Esophagus muscularis mucosa (tissue), 4 donors: ENCODE data around the gene ASPDH. TPM values are rescaled to one million over a fixed set of nuclear protein-coding genes. Genes with fewer than 3 reads are reported as not detected.
"Not testable (repeated sequence)": the region's sequence is repeated elsewhere in the genome, so short reads cannot be mapped to it uniquely, and the experiment has no call there.

Experiments
- DNase-seq: peaks from one replicate; pipeline ENCODE4 v3.0.0-alpha.2; 2017; ENCODE audit errors: extremely low spot score
- H3K27ac ChIP-seq, 4 donors: fragments of 200-600 bp; sonication (generic); replicated peaks in 1 of 4; 1 replicate in 3 of 4; 2 replicates in 1 of 4; pipeline ENCODE4 v1.5.1; 2016 to 2019; ENCODE audit warnings: mild to moderate bottlenecking in 1 of 4
- H3K27me3 ChIP-seq, 4 donors: fragments of 200-600 bp; sonication (generic); one replicate each; pipeline versions ENCODE4 v1.5.1 to v1.6.0; 2016 to 2019
- H3K36me3 ChIP-seq, 4 donors: fragments of 200-600 bp; sonication (generic); one replicate each; pipeline ENCODE4 v1.5.1; 2016 to 2019
- H3K4me1 ChIP-seq, 4 donors: fragments of 200-600 bp; sonication (generic); one replicate each; pipeline ENCODE4 v1.5.1; 2016 to 2019
- H3K4me3 ChIP-seq, 4 donors: fragments of 200-600 bp; sonication (generic); 1 replicate in 2 of 4; 2 replicates in 2 of 4; pipeline ENCODE4 v1.5.1; 2016 to 2019; ENCODE audit warnings: mild to moderate bottlenecking in 4 of 4, moderate library complexity in 1 of 4
- H3K9me3 ChIP-seq, 4 donors: fragments of 200-600 bp; sonication (generic); 1 replicate in 3 of 4; 2 replicates in 1 of 4; pipeline ENCODE4 v1.5.1; 2016 to 2019
- CTCF ChIP-seq, 3 experiments: fragments of 200-600 bp in 2 of 3; fragments of 450-650 bp in 1 of 3; sonication (generic) in 2 of 3; IDR thresholded peaks; one replicate each; pipeline ENCODE4 v1.5.1; 2017 to 2019; ENCODE audit warnings: antibody characterized with exemption in 3 of 3, mild to moderate bottlenecking in 2 of 3, moderate library complexity in 1 of 3
- EP300 ChIP-seq: sonication (generic); formaldehyde crosslinking; IDR thresholded peaks from one replicate; pipeline ENCODE4 v1.6.1; 2017; ENCODE audit warnings: antibody characterized with exemption
- POLR2A ChIP-seq: fragments of 450-650 bp; IDR thresholded peaks from one replicate; pipeline ENCODE4 v1.6.1; 2017; ENCODE audit warnings: antibody characterized with exemption, moderate library complexity, mild to moderate bottlenecking, low read depth
- POLR2AphosphoS5 ChIP-seq, 2 donors: sonication (generic); formaldehyde crosslinking; IDR thresholded peaks; one replicate each; pipeline ENCODE4 v1.6.1; 2017; ENCODE audit warnings: antibody characterized with exemption in 2 of 2
- WGBS: methylation state at CpG from one replicate; pipeline ENCODE4 v1.1.5; 2018; 5-methylcytosine and 5-hydroxymethylcytosine counted together
- intact Hi-C: fragments of 100-400 bp; cut with DNase I; formaldehyde crosslinking; loops from one replicate; pipeline ENCODE4 v1.15.1; 2023
- total RNA-seq, 4 donors: library from RNA; depleted of rRNA; stranded (reverse); fragments of >200 nt; gene quantifications; one replicate each; pipeline versions ENCODE4 v1.1.0 to v1.2.1, GENCODE V29; 2016

The ASPDH gene
- total RNA-seq, 4 donors from 2014 or later, result 1.6 TPM; not detected in 3

- 78% methylated on average over 11 of the region's 11 CpGs for WGBS
- no peak for TF ChIP-seq EP300
- no peak for TF ChIP-seq POLR2AphosphoS5 (IDR thresholded peaks at IDR 0.05)
- TF ChIP-seq CTCF (IDR thresholded peaks at IDR 0.05), result no peak
- TF ChIP-seq POLR2A, result no peak
- Histone ChIP-seq H3K4me3 (no peak overlapping the region), H3K9me3 (peaks cover 0 to 21% (median 16%) of the 10 kb centered on the region in 4 donors), H3K36me3 (no peaks in the 10 kb centered on the region), H3K4me1 (no peaks in the 10 kb centered on the region), H3K27ac (no peak overlapping the region), H3K27me3 (peaks cover 0 to 48% (median 0%) of the 10 kb centered on the region in 4 donors)
- no peak for DNase-seq
- intact Hi-C loops, result loop anchor here (2.0 kb wide), 1 partner anchor 247 kb away; no protein-coding TSS in a partner anchor
Observed at GRCh38 chr19:50535672-50536187, 22.0 kb upstream of the ASPDH start.

- H3K4me3 ChIP-seq, result no peak overlapping the region
- H3K9me3 ChIP-seq, result peaks cover 0 to 21% (median 16%) of the 10 kb centered on the region in 4 donors
- peaks cover 0 to 60% (median 0%) of the 10 kb centered on the region in 4 donors for H3K27me3 ChIP-seq
- H3K4me1 ChIP-seq, result no peaks in the 10 kb centered on the region
- no peak for DNase-seq
- 82% methylated on average over 3 of the region's 3 CpGs for WGBS
- no peak overlapping the region for H3K27ac ChIP-seq
- TF ChIP-seq POLR2A (no peak), POLR2AphosphoS5 (IDR thresholded peaks at IDR 0.05) (no peak), CTCF (IDR thresholded peaks at IDR 0.05) (no peak), EP300 (no peak)
- intact Hi-C loops, result no loop called here
- H3K36me3 ChIP-seq, result no peaks in the 10 kb centered on the region
Observed at GRCh38 chr19:50534478-50534877, 20.8 kb upstream of the ASPDH start.

GRCh38 chr19:50532952-50533351, 19.2 kb upstream of the ASPDH start:
- no peak for DNase-seq
- Histone ChIP-seq H3K4me1 (no peaks in the 10 kb centered on the region), H3K4me3 (no peak overlapping the region), H3K36me3 (no peaks in the 10 kb centered on the region), H3K27ac (no peak overlapping the region), H3K9me3 (peaks cover 0 to 21% (median 16%) of the 10 kb centered on the region in 4 donors), H3K27me3 (peaks cover 0 to 60% (median 0%) of the 10 kb centered on the region in 4 donors)
- WGBS, result 91% methylated on average over 4 of the region's 4 CpGs
- intact Hi-C loops, result no loop called here
- TF ChIP-seq POLR2A (no peak), EP300 (no peak), POLR2AphosphoS5 (IDR thresholded peaks at IDR 0.05) (no peak), CTCF (IDR thresholded peaks at IDR 0.05) (no peak)

GRCh38 chr19:50531171-50531612, 17.5 kb upstream of the ASPDH start:
- intact Hi-C loops, result no loop called here
- TF ChIP-seq POLR2A, result no peak
- TF ChIP-seq POLR2AphosphoS5 (IDR thresholded peaks at IDR 0.05), result no peak
- no peak for TF ChIP-seq EP300
- Histone ChIP-seq H3K27me3 (peaks cover 0 to 47% (median 0%) of the 10 kb centered on the region in 4 donors), H3K4me1 (no peaks in the 10 kb centered on the region), H3K9me3 (peaks cover 0 to 21% (median 16%) of the 10 kb centered on the region in 4 donors), H3K36me3 (no peaks in the 10 kb centered on the region), H3K27ac (no peak overlapping the region), H3K4me3 (no peak overlapping the region)
- no peak for DNase-seq
- 77% methylated on average over 7 of the region's 14 CpGs for WGBS

- DNase-seq, intact Hi-C loops, H3K9me3 ChIP-seq, H3K4me3 ChIP-seq, H3K36me3 ChIP-seq, H3K4me1 ChIP-seq, H3K27ac ChIP-seq: not testable (repeated sequence)
- H3K27me3 ChIP-seq, result peaks cover 0 to 47% (median 0%) of the 10 kb centered on the region in 4 donors
- 95% methylated on average over 3 of the region's 3 CpGs for WGBS
Observed at GRCh38 chr19:50528052-50528451, 14.3 kb upstream of the ASPDH start.

- Histone ChIP-seq H3K27ac (no peak overlapping the region), H3K36me3 (peaks cover 0 to 5% (median 0%) of the 10 kb centered on the region in 4 donors), H3K4me1 (no peaks in the 10 kb centered on the region), H3K9me3 (no peaks in the 10 kb centered on the region), H3K4me3 (no peak overlapping the region), H3K27me3 (peaks cover 0 to 7% (median 0%) of the 10 kb centered on the region in 4 donors)
- intact Hi-C loops, result no loop called here
- 85% methylated on average over 10 of the region's 10 CpGs for WGBS
- no peak for DNase-seq
- TF ChIP-seq CTCF (IDR thresholded peaks at IDR 0.05) (no peak), POLR2A (no peak), POLR2AphosphoS5 (IDR thresholded peaks at IDR 0.05) (no peak), EP300 (no peak)
Observed at GRCh38 chr19:50522881-50523280, 9.2 kb upstream of the ASPDH start.
